Activated T-cell treated with anti-CD3 and anti-CD28 coated beads, Interleukin-2, amount 50 U/mL, for 72 hours (primary cell): Measurements from ENCODE around the gene EFCAB11. TPM values are rescaled to one million over a fixed set of nuclear protein-coding genes. Genes with fewer than 3 reads are reported as not detected.

ENCODE experiments used
- ATAC-seq, 2 donors: fragments of 150-1000 bp; cut with Tn5 transposase; replicated peaks in 1 of 2; 2 replicates each; pipeline ENCODE4 v1.10.0; 2021; ENCODE audit warnings: moderate library complexity in 2 of 2, mild to moderate bottlenecking in 1 of 2
- DNase-seq, 2 donors: peaks; one replicate each; pipeline ENCODE4 v3.0.0; 2021 to 2022; ENCODE audit warnings: mixed read lengths in 1 of 2
- H3K27ac Mint-ChIP-seq: one replicate; pipeline ENCODE4 v1.8.0; 2022; ENCODE audit warnings: mild to moderate bottlenecking, moderate library complexity, mixed read lengths
- H3K27me3 Mint-ChIP-seq: one replicate; pipeline ENCODE4 v1.8.0; 2022; ENCODE audit warnings: low read depth, mixed read lengths
- H3K36me3 Mint-ChIP-seq, 2 donors: one replicate each; pipeline ENCODE4 v1.8.0; 2022; ENCODE audit warnings: mixed read lengths in 2 of 2, mild to moderate bottlenecking in 1 of 2; ENCODE audit not compliant: insufficient read depth in 2 of 2
- H3K4me1 Mint-ChIP-seq: one replicate; pipeline ENCODE4 v1.8.0; 2022; ENCODE audit warnings: low read depth, mixed read lengths
- H3K4me3 Mint-ChIP-seq, 2 donors: one replicate each; pipeline ENCODE4 v1.8.0; 2022; ENCODE audit warnings: mild to moderate bottlenecking in 2 of 2, mixed read lengths in 2 of 2, moderate library complexity in 2 of 2
- H3K9me3 Mint-ChIP-seq, 2 donors: one replicate each; pipeline ENCODE4 v1.8.0; 2022; ENCODE audit warnings: mixed read lengths in 2 of 2
- total RNA-seq, 2 donors: library from RNA; stranded (reverse); gene quantifications; one replicate each; pipeline ENCODE4 v1.2.3, GENCODE V29; 2022

EFCAB11 gene
- total RNA-seq, 2 donors from 2014 or later: 12.8 to 13.7 TPM

DNA sequence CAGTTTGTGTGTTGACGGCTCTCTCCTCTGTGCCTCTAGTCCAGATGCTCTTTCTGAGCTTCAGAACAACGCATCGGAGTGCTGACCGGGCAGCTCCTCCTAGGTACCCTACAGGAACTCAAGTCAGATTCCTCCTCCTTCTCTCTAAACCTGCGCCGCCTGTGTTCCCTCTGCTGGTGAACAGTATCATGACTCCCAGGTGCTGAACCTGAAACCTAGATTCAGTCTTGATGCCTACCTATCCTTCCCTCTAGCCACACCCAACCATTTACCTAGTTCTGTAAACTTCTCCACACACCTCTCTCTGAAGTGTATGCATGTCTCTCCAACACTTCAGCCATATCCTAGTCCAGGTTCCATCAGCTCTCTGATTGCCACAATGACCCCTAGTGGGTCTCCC, 112.7 kb downstream of the EFCAB11 start:
- no peaks in the 10 kb centered on the region for H3K4me1 Mint-ChIP-seq
- ATAC-seq (no peak), DNase-seq (no peak)
- H3K27me3 Mint-ChIP-seq: no peaks in the 10 kb centered on the region
- no peaks in the 10 kb centered on the region for H3K36me3 Mint-ChIP-seq
- peaks cover 4 to 6% of the 10 kb centered on the region in 2 donors for H3K9me3 Mint-ChIP-seq
- no peak overlapping the region for H3K4me3 Mint-ChIP-seq
- no peak overlapping the region for H3K27ac Mint-ChIP-seq

DNA sequence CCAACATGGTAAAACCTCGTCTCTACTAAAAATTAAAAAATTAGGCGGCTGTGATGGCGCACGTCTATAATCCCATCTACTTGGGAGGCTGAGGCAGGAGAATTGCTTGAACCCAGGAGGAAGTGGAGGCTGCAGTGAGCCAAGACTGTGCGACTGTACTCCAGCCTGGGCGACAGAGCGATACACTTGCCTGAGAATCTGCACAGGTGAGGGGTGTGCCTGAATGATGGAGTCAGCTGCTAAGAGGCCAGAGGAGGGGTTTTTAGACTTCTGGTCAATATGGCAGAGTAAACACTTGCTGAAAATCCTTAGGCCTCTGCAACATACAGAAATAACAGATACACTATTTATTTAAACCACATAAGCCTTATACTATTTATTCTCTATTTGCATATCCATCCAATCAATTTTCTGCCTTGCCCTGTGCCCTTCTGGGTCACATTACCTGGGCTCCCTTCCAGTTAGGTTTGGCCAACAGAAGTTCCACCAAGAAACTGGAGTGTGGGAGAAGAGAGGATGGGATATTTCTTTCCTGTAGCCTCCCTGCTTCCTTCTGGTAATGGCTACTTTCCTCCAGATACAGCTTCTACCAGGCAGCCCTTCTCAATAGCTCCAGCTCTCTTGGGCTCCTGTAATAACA, 117.6 kb downstream of the EFCAB11 start:
- DNase-seq (no peak), ATAC-seq (no peak)
- Mint-ChIP-seq H3K4me3 (no peak overlapping the region), H3K9me3 (peaks cover 2 to 6% of the 10 kb centered on the region in 2 donors), H3K4me1 (no peaks in the 10 kb centered on the region), H3K27ac (no peak overlapping the region), H3K36me3 (no peaks in the 10 kb centered on the region), H3K27me3 (no peaks in the 10 kb centered on the region)

DNA sequence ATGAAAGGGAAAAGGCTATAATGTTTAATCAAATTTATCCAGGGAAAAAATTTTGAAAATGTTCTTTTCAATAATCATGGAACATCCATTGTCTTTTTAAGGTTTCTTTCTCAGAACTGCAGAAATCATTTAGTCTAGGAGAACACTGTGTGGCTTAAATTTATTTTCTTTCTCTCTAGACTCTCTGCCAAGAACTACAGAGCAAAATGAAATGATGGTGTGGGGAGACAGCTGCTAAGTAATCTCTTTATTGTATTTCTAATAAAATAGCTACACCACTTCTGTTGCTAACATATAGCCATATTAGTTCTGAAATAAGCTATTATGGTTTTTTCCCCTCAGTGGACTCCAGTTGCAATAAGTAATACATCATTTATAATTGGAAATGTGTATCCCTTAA, 120.9 kb downstream of the EFCAB11 start:
- DNase-seq: no peak
- Mint-ChIP-seq H3K9me3 (peaks cover 0 to 3% of the 10 kb centered on the region in 2 donors), H3K27ac (no peak overlapping the region), H3K27me3 (no peaks in the 10 kb centered on the region), H3K4me3 (no peak overlapping the region), H3K36me3 (no peaks in the 10 kb centered on the region), H3K4me1 (no peaks in the 10 kb centered on the region)
- no peak for ATAC-seq

- H3K4me1 Mint-ChIP-seq: no peaks in the 10 kb centered on the region
- H3K9me3 Mint-ChIP-seq: peaks cover 0 to 2% of the 10 kb centered on the region in 2 donors
- H3K4me3 Mint-ChIP-seq: no peak overlapping the region
- H3K27ac Mint-ChIP-seq: no peak overlapping the region
- DNase-seq (no peak), ATAC-seq (no peak)
- no peaks in the 10 kb centered on the region for H3K27me3 Mint-ChIP-seq
- no peaks in the 10 kb centered on the region for H3K36me3 Mint-ChIP-seq
These were observed 121.4 kb downstream of the EFCAB11 start for GRCh38 chr14:89833120-89833532.

DNA sequence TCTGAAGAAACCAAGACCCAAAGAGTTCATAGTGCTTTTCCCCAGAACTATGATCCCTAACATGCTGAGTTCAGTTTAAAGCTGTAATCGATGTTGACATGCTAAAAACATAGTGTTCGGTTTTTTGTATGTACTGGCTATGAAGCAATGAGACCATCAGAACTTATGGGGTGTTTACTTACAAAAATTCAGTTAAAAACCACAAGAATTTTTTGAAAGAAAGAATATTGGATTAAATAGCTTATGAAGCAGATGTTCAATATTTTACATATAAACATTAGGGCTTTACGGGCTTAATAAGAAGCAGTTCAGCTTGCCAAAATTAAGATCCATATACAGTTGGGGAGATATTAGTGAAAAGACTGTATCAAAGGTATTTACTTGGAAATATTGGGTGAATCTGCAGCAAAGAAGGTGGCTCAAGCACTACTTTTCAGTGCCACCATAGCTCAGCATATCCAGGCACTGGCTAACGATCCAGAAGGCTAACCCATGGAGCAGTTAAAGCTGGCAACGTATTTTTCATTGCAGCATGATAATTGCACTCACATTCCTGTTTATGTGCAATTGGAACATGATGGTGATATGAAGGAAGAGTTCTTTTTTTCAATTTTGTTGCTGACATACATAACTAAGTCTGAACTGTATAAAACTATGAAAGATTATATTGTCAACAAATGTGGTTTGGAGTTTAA, 125.9 kb downstream of the EFCAB11 start:
- no peak overlapping the region for H3K4me3 Mint-ChIP-seq
- H3K36me3 Mint-ChIP-seq: peaks cover 4 to 5% of the 10 kb centered on the region in 2 donors
- no peaks in the 10 kb centered on the region for H3K27me3 Mint-ChIP-seq
- H3K4me1 Mint-ChIP-seq: no peaks in the 10 kb centered on the region
- DNase-seq (no peak), ATAC-seq (no peak)
- H3K9me3 Mint-ChIP-seq: peaks cover 4 to 5% of the 10 kb centered on the region in 2 donors
- H3K27ac Mint-ChIP-seq: peak overlapping the region; percentile 55

GRCh38 chr14:89827265-89827664, 127.3 kb downstream of the EFCAB11 start:
- no peak overlapping the region for H3K27ac Mint-ChIP-seq
- no peak for DNase-seq
- no peaks in the 10 kb centered on the region for H3K4me1 Mint-ChIP-seq
- no peak overlapping the region for H3K4me3 Mint-ChIP-seq
- no peak for ATAC-seq
- peaks cover 6 to 12% of the 10 kb centered on the region in 2 donors for H3K9me3 Mint-ChIP-seq
- H3K36me3 Mint-ChIP-seq: peaks cover 8 to 11% of the 10 kb centered on the region in 2 donors
- no peaks in the 10 kb centered on the region for H3K27me3 Mint-ChIP-seq

GRCh38 chr14:89826596-89826995, 127.9 kb downstream of the EFCAB11 start:
- no peak overlapping the region for H3K4me3 Mint-ChIP-seq
- no peak overlapping the region for H3K27ac Mint-ChIP-seq
- H3K4me1 Mint-ChIP-seq: no peaks in the 10 kb centered on the region
- peaks cover 8 to 11% of the 10 kb centered on the region in 2 donors for H3K36me3 Mint-ChIP-seq
- no peaks in the 10 kb centered on the region for H3K27me3 Mint-ChIP-seq
- ATAC-seq: no peak
- peaks cover 6 to 12% of the 10 kb centered on the region in 2 donors for H3K9me3 Mint-ChIP-seq
- DNase-seq: no peak

- Mint-ChIP-seq H3K36me3 (peaks cover 8 to 11% of the 10 kb centered on the region in 2 donors), H3K4me3 (no peak overlapping the region), H3K27ac (no peak overlapping the region), H3K4me1 (no peaks in the 10 kb centered on the region), H3K27me3 (no peaks in the 10 kb centered on the region), H3K9me3 (peaks cover 6 to 12% of the 10 kb centered on the region in 2 donors)
- no peak for ATAC-seq
- DNase-seq: no peak
These were observed 130.8 kb downstream of the EFCAB11 start for GRCh38 chr14:89823743-89824142.

GRCh38 chr14:89814126-89814525, 140.4 kb downstream of the EFCAB11 start:
- Mint-ChIP-seq H3K36me3 (no peaks in the 10 kb centered on the region), H3K4me3 (no peak overlapping the region), H3K27ac (no peak overlapping the region), H3K27me3 (peaks cover 5% of the 10 kb centered on the region), H3K9me3 (no peaks in the 10 kb centered on the region), H3K4me1 (no peaks in the 10 kb centered on the region)
- no peak for DNase-seq
- ATAC-seq: no peak

DNA sequence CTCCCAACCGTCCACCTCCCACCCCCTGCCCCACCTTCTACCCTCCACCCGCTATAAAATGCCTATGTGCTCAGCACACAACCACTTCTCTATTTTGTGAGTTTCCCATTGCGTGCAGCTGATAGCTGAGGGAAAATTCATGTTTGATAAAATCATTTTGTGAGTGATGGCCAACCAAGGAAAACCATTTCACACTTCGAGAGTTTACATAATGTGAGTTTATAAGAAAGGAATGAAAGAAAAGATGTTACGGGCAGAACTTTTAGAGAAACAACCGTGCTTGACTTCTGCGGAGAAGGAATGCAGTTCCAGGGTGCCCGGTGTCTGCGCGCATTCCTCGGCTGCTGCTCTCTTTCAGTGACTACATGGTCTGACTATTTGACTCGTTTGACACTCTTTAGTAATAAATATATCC, 140.9 kb downstream of the EFCAB11 start:
- Mint-ChIP-seq H3K27me3 (peaks cover 5% of the 10 kb centered on the region), H3K9me3 (no peaks in the 10 kb centered on the region), H3K4me1 (no peaks in the 10 kb centered on the region), H3K27ac (no peak overlapping the region), H3K36me3 (no peaks in the 10 kb centered on the region), H3K4me3 (no peak overlapping the region)
- DNase-seq (no peak), ATAC-seq (no peak)

- H3K27me3 Mint-ChIP-seq: peaks cover 5% of the 10 kb centered on the region
- no peak overlapping the region for H3K27ac Mint-ChIP-seq
- H3K36me3 Mint-ChIP-seq: no peaks in the 10 kb centered on the region
- no peak overlapping the region for H3K4me3 Mint-ChIP-seq
- ATAC-seq: no peak
- DNase-seq: no peak
- H3K4me1 Mint-ChIP-seq: no peaks in the 10 kb centered on the region
- H3K9me3 Mint-ChIP-seq: no peaks in the 10 kb centered on the region
These were observed 142.5 kb downstream of the EFCAB11 start for GRCh38 chr14:89811954-89812575.

DNA sequence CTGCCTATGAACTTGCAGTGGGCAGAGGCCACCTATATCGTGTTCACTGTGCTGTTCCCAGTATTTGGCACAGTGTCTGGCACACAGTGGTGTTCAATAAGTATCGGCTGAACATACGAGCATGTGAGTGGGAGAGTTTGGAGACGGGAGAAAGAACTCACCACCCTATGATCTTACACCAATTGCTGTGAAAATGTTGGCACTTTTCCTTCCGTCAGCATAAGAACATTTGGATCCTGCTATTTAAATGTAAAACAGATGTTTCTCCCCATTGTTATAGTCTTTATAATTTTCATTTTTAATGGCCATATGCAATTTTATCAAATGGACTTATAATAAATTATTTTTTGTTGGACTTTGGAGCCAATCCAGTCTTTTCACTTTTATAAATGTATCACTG, 144.4 kb downstream of the EFCAB11 start:
- Mint-ChIP-seq H3K27ac (no peak overlapping the region), H3K36me3 (no peaks in the 10 kb centered on the region), H3K27me3 (peaks cover 5% of the 10 kb centered on the region), H3K9me3 (no peaks in the 10 kb centered on the region), H3K4me3 (no peak overlapping the region), H3K4me1 (no peaks in the 10 kb centered on the region)
- DNase-seq (no peak), ATAC-seq (no peak)

GRCh38 chr14:89807892-89808291, 146.6 kb downstream of the EFCAB11 start:
- no peaks in the 10 kb centered on the region for H3K4me1 Mint-ChIP-seq
- H3K27me3 Mint-ChIP-seq: no peaks in the 10 kb centered on the region
- no peaks in the 10 kb centered on the region for H3K36me3 Mint-ChIP-seq
- no peaks in the 10 kb centered on the region for H3K9me3 Mint-ChIP-seq
- H3K27ac Mint-ChIP-seq: no peak overlapping the region
- DNase-seq: no peak
- ATAC-seq: no peak
- no peak overlapping the region for H3K4me3 Mint-ChIP-seq
